ENCODE measurements around the gene SLC22A12.

Gene SLC22A12

DNA sequence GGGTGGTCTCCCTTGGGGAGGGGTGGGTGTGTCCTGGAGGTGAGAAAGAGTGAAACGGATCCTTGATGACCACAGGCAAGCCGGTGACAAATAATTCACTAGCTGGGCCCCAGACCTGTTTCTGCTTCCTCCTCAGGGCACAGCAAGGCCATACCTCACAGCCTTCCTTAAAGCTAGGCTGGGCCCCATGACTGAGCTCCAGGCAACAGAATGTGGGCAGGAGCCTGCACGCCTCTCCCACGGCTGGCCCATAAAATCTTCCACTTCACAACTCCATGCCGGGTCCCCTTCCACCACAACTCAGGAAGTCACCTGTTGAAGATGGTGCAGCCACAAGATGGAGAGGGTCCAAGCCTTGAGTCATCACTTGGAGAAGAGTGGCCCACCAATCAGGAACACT, 23.9 kb downstream of the SLC22A12 start:
- Histone ChIP-seq H3K9me3 (replicated peaks; ENCODE audit: insufficient read depth, low read length) (no peaks in the 10 kb centered on the region), H3K4me1 (ENCODE audit: low read length) (no peaks in the 10 kb centered on the region), H3F3A (ENCODE audit: insufficient read depth, low read length) (no peaks in the 10 kb centered on the region), H3K79me2 (ENCODE audit: low read length) (no peaks in the 10 kb centered on the region), H3K27ac (ENCODE audit: low read length) (no peak overlapping the region), H3K27me3 (replicated peaks; ENCODE audit: insufficient read depth, low read length) (peaks cover 32% of the 10 kb centered on the region), H3K4me2 (ENCODE audit: low read depth, low read length) (no peak overlapping the region), H3K36me3 (replicated peaks; ENCODE audit: insufficient read depth, low read length) (no peaks in the 10 kb centered on the region), H3K9ac (ENCODE audit: low read length) (no peak overlapping the region), H3K9me2 (replicated peaks; ENCODE audit: insufficient read depth, low read length) (no peaks in the 10 kb centered on the region), H4K20me1 (ENCODE audit: insufficient read depth, low read length) (no peaks in the 10 kb centered on the region), H3K4me3 (ENCODE audit: low read length) (no peak overlapping the region), H2AFZ (ENCODE audit: low read length) (no peak overlapping the region)
- TF ChIP-seq, protein P1, sequence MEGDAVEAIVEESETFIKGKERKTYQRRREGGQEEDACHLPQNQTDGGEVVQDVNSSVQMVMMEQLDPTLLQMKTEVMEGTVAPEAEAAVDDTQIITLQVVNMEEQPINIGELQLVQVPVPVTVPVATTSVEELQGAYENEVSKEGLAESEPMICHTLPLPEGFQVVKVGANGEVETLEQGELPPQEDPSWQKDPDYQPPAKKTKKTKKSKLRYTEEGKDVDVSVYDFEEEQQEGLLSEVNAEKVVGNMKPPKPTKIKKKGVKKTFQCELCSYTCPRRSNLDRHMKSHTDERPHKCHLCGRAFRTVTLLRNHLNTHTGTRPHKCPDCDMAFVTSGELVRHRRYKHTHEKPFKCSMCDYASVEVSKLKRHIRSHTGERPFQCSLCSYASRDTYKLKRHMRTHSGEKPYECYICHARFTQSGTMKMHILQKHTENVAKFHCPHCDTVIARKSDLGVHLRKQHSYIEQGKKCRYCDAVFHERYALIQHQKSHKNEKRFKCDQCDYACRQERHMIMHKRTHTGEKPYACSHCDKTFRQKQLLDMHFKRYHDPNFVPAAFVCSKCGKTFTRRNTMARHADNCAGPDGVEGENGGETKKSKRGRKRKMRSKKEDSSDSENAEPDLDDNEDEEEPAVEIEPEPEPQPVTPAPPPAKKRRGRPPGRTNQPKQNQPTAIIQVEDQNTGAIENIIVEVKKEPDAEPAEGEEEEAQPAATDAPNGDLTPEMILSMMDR (IDR thresholded peaks at IDR 0.05; ENCODE audit: low read length) = no peak
- TF ChIP-seq EZH2 (optimal IDR thresholded peaks at IDR 0.05; ENCODE audit: low read depth, low read length) (no peak), EZH2phosphoT487 (IDR thresholded peaks at IDR 0.05; ENCODE audit: low read length) (no peak)
- DNase-seq = no peak

- Histone ChIP-seq H3K4me3 (ENCODE audit: low read length) (no peak overlapping the region), H3K79me2 (ENCODE audit: low read length) (no peaks in the 10 kb centered on the region), H3K4me2 (ENCODE audit: low read depth, low read length) (no peak overlapping the region), H3K9ac (ENCODE audit: low read length) (no peak overlapping the region), H4K20me1 (ENCODE audit: insufficient read depth, low read length) (no peaks in the 10 kb centered on the region), H3F3A (ENCODE audit: insufficient read depth, low read length) (no peaks in the 10 kb centered on the region), H3K9me3 (replicated peaks; ENCODE audit: insufficient read depth, low read length) (no peaks in the 10 kb centered on the region), H3K27ac (ENCODE audit: low read length) (no peak overlapping the region), H3K4me1 (ENCODE audit: low read length) (no peaks in the 10 kb centered on the region), H3K36me3 (replicated peaks; ENCODE audit: insufficient read depth, low read length) (no peaks in the 10 kb centered on the region), H2AFZ (ENCODE audit: low read length) (no peak overlapping the region), H3K27me3 (replicated peaks; ENCODE audit: insufficient read depth, low read length) (peaks cover 18% of the 10 kb centered on the region), H3K9me2 (replicated peaks; ENCODE audit: insufficient read depth, low read length) (no peaks in the 10 kb centered on the region)
- DNase-seq = no peak
- TF ChIP-seq EZH2 (optimal IDR thresholded peaks at IDR 0.05; ENCODE audit: low read depth, low read length) = no peak
- TF ChIP-seq EZH2phosphoT487 (IDR thresholded peaks at IDR 0.05; ENCODE audit: low read length) = no peak
- TF ChIP-seq, protein P1 (IDR thresholded peaks at IDR 0.05; ENCODE audit: low read length) = no peak
Observed at GRCh38 chr11:64616817-64617216, 25.8 kb downstream of the SLC22A12 start.

DNA sequence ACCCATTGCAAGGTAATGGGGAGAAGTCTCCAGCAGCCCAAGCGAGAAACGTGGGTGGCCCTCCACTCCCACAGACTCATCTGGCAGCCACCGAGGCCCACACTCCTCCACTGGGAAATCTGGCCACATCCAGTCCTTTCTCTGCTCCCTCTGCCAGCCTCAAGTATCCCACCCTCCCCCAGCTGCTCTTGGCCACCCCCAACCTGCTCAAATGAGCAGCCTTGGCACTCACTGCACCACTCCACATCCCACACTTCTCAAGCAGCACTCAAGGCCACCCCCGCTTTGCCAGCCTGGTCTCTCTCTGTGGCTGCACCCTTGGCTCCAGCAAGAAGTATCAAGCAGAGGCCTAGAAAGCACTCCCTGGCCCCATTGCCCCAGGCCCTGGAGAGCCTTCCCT, 28.2 kb downstream of the SLC22A12 start:
- Histone ChIP-seq H3K27me3 (replicated peaks; ENCODE audit: insufficient read depth, low read length) (peaks cover 14% of the 10 kb centered on the region), H3K27ac (ENCODE audit: low read length) (no peak overlapping the region), H3K36me3 (replicated peaks; ENCODE audit: insufficient read depth, low read length) (no peaks in the 10 kb centered on the region), H3K9ac (ENCODE audit: low read length) (no peak overlapping the region), H3K4me1 (ENCODE audit: low read length) (no peaks in the 10 kb centered on the region), H3K4me3 (ENCODE audit: low read length) (no peak overlapping the region), H3K9me3 (replicated peaks; ENCODE audit: insufficient read depth, low read length) (no peaks in the 10 kb centered on the region), H3K9me2 (replicated peaks; ENCODE audit: insufficient read depth, low read length) (no peaks in the 10 kb centered on the region), H3K4me2 (ENCODE audit: low read depth, low read length) (no peak overlapping the region), H3K79me2 (ENCODE audit: low read length) (no peaks in the 10 kb centered on the region), H3F3A (ENCODE audit: insufficient read depth, low read length) (no peaks in the 10 kb centered on the region), H4K20me1 (ENCODE audit: insufficient read depth, low read length) (no peaks in the 10 kb centered on the region), H2AFZ (ENCODE audit: low read length) (no peak overlapping the region)
- no peak for DNase-seq
- TF ChIP-seq, protein P1 (IDR thresholded peaks at IDR 0.05; ENCODE audit: low read length) = no peak

Data from MM.1S (cell line).